HG03039 (cell line): ENCODE data around the gene ITPR1.

Experiments used
- ATAC-seq: cut with Tn5 transposase; IDR thresholded peaks from one replicate; pipeline ENCODE4 v1.9.1; 2021; ENCODE audit warnings: mild to moderate bottlenecking, moderate library complexity; ENCODE audit not compliant: unreplicated experiment

Gene ITPR1

DNA sequence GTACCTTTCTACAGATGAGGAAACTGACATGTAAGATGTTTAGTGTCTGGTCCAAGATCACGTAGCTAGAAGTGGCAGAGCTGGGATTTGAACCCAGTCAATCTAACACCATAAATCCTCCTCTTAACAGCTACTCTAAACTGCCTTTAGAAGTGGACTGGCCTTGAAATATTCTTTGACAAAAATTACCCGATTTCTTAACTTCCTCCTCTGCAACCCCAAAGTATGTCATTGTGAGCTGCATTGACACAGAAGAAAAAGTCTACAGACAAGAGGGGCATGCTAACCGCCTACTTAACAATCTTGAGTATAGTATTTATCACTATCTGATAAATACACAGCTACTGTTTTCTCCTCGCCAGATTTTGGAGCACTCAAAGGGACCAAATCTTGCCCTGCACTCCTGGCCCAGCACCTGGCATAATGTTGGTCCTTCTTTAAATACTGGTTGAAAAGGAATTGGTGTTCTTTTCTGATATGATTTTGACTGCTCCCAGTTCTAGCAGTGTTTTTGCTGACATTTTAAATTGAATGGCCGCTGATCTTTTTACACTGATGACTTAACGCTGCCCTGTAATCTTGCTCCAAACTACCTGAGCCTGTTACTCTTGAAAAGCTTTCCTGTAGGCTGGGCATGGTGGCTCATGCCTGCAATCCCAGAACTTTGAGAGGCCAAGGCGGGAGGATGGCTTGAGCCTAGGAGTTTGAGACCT lies 36.9 kb downstream of the ITPR1 start:
- ATAC-seq = no peak

DNA sequence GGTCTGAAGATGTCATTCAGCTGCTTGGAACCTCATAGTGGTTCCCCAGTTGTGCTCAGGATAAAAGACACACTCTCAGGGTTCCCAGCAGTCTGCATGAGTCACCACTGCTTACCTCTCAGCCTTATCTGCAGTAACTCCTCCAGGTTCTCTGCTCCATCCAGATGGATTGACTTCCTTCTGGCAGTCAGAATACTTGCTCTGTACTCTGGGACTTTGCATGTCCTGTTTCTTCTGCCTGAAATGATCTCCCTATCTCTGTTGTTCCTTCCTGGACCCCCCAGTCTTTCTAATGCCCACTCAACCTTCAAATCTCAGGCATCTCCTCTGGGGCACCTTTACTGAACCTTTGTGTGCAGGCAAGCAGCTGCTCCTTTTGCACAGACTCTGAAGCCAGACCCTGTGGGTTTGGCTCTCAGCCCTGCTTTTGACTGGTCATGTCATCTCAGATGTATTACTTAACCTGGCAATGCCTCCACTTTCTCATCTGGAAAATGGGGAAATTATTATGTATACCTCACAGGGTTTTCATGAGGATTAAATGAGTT lies 38.4 kb downstream of the ITPR1 start:
- no peak for ATAC-seq

DNA sequence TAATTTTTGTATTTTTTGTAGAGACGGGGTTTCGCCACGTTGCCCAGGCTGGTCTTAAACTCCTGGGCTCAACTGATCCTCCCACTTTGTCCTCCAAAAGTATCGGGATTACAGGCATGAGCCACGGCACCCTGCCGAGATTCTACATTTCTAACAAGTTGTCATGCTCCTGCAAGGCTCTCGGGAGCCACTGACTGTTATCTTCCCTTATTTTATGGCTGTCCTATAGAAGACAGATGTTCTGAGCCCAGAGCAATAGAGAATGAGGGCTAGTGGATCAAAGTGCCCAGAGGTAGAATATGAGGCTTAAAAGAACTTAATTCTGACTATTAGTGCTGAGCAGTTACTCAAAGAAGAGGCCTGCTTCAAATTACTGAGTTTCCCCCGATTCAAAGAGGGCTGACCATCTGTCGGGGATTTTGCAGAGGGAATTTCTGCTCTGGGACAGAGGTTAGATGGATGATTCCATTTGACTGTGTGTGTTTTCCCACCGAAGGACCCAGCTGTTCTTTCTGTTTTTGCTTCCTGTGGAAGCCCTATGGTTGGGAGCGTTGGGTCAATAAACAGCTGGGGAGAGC lies 39.5 kb downstream of the ITPR1 start:
- ATAC-seq = no peak

GRCh38 chr3:4533489-4534443 lies 40.6 kb downstream of the ITPR1 start:
- no peak for ATAC-seq

GRCh38 chr3:4534906-4535305 lies 41.8 kb downstream of the ITPR1 start:
- no peak for ATAC-seq

DNA sequence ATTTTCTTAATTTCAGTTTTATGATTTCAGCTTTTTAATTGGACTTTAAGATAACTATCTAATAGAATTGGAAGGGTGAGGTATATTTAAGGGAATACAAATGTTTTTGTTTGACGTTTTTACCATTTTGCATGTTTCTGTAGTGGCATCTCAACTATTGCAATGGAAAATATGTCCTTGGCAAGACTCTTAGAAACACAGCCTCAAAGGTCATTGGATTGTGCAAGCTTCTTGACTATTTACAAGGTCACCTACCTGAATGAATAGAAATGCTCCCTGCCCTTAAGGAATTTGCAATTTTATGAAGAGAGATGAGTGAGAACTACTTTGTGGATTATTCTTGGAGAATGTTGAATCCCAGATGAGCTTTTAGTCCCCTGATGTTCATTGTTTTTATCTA lies 43.1 kb downstream of the ITPR1 start:
- no peak for ATAC-seq

GRCh38 chr3:4540267-4540666 lies 47.1 kb downstream of the ITPR1 start:
- no peak for ATAC-seq

DNA sequence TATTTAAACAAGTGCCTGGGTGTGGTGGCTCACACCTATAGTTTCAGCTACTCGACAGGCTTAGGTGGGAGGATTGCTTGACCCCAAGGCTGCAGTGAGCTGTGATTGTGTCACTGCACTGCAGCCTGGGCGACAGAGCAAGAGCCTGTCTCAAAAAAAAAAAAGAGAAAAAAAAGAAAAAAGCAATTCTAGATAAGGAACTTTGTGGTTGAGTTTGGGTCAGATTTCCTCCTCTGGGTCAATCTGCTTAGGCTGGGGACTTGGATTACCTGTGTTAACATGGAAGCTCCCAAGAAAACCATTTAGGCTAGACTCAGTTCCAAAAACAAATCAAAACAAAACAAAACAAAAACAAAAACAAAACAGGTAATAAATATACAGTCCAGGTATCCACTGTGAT lies 50.0 kb downstream of the ITPR1 start:
- ATAC-seq = no peak

GRCh38 chr3:4546346-4547178 lies 53.4 kb downstream of the ITPR1 start:
- ATAC-seq = no peak

GRCh38 chr3:4547799-4548198 lies 54.7 kb downstream of the ITPR1 start:
- ATAC-seq = no peak

DNA sequence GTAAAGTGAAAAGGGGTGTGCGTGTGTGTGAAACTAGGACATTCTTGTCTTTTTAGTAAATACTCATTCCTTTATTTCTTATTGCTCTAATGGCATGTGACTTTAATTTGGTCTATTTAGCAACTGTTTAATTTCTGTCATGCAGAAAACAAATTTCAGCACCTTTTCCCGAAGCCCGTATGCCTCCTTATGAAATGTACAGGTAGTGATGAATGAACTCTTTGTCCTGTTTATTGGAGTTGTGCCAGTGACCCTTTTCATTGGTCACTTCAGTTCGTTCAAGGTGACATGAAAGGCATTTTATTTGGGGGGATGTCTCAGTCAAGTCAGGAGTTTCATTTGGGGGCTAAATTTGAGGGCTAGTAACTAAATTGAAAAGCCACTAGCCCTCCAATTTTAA lies 55.2 kb downstream of the ITPR1 start:
- ATAC-seq = no peak

GRCh38 chr3:4548780-4549179 lies 55.6 kb downstream of the ITPR1 start:
- no peak for ATAC-seq

GRCh38 chr3:4549896-4550295 lies 56.7 kb downstream of the ITPR1 start:
- ATAC-seq = no peak

DNA sequence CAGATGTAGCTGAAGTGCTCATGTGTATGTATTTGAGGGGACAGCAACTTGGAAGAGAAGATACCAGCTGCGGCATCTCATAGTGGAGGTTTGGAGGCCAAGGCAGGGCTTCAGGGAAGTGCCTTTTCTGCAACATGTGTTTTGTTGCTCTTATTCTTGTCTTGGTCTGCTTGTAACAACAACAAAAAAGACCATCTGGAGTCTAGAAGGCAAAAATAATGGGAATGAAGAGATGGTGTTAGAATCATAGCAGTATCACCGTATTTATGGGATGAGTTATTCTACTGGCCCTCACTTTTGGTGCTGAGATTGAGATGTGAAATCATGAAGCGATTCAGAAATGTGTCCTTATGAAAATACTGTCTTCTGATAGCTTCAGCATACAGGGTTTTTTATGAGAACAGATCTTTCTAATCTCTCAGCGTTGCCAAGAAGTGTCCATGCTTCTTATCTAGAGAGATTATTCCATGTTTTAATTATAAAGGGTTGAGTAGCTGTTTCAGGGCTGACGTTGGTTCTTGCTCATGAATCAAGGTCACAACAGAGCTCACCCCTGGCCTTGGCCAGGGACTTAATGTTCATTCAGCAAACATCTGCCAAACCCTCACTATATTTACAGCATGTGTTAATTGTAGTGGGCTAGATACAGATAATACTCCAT lies 58.0 kb downstream of the ITPR1 start:
- ATAC-seq = no peak

DNA sequence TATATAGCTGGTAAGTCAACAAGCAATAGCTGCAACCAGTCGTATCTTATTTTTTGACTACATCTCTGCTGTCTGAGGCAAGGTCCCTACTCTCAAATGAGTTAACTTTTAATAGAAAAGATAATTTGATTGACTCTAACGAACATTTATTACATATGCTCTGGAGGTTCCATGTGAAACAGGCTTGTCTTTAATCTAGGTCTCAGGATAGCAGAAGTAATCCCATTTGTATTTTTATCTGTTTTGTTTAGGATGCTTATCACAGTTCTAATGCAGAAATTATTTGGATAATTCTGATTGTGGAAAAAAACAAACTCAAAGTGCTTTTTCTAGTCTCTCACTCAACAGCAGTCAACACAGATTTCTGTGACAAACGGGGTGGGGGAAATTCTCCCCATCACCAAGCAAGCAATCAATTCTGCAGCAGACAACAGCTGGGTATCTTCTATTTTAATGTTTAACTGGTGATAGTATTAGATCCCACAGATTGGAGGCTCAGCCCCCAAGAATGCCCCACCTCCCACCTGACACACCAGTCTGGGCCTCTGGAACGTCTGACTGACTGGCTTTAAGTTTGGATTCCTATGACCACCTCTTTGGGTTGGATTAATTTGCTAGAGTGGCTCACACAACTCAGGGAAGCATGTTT lies 58.8 kb downstream of the ITPR1 start:
- ATAC-seq = no peak

DNA sequence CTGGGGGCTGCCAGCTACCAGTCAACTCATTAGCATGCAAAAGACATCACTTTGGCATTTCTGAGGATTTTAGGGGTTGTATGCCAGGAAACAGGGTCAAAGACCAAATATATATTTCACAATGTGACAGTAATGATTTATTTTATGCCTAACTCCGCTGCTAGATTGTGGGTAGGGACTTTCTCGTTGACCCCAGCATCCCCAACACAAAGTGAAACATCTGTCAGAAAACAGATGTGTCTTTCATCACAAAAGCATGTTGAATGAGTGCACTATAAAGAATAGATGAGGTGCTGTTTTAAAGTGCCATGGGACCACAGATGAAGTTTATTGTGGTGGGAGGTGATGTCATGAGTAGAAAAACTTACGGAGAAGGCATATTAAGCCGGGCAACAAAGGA lies 59.7 kb downstream of the ITPR1 start:
- no peak for ATAC-seq

- no peak for ATAC-seq
Measured at GRCh38 chr3:4561661-4562060, 68.5 kb downstream of the ITPR1 start.

DNA sequence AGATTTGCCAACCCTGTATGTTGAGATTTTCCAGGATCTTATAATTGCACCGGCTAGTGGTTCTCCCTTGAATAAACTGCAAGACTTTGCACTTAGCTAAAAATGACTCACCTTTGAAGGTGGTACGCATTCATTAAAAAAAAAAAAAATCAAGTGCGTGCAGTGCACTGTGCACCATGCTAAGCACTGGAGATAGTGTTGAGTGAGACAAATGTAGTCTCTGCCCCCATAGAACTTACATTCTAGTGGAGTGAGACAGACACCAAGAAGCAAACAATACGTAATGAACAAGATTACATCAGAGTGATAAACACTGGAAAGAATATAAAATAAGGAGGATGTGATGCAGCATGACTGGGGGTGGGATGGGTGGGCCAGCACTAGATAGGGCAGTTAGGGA lies 69.4 kb downstream of the ITPR1 start:
- no peak for ATAC-seq

- no peak for ATAC-seq
Measured at GRCh38 chr3:4564270-4564669, 71.1 kb downstream of the ITPR1 start.
